Loucy (cell line): ENCODE results near the gene FOS.

ENCODE experiments used
- H2AFZ ChIP-seq: fragments of 200-600 bp; sonication (generic); 2 replicates; pipeline ENCODE4 v1.6.0; 2016; ENCODE audit warnings: antibody characterized with exemption, mild to moderate bottlenecking, low read length, moderate library complexity
- H3F3A ChIP-seq: fragments of 200-600 bp; 2 replicates; pipeline ENCODE4 v1.6.0; 2016; ENCODE audit warnings: antibody characterized with exemption, low read depth, mild to moderate bottlenecking
- H3K27me3 ChIP-seq: fragments of 200-600 bp; sonication (generic); 2 replicates; pipeline ENCODE4 v1.6.1; 2014; ENCODE audit warnings: low read length, mild to moderate bottlenecking; ENCODE audit not compliant: insufficient read depth, poor library complexity, severe bottlenecking
- H3K36me3 ChIP-seq: fragments of 200-600 bp; sonication (generic); 2 replicates; pipeline ENCODE4 v1.6.1; 2016; ENCODE audit warnings: low read length; ENCODE audit not compliant: insufficient read depth
- H3K4me1 ChIP-seq: fragments of 200-600 bp; sonication (generic); 2 replicates; pipeline ENCODE4 v1.5.1; 2014; ENCODE audit warnings: low read length, mild to moderate bottlenecking; ENCODE audit not compliant: insufficient read depth, poor library complexity, severe bottlenecking
- H3K4me2 ChIP-seq: fragments of 200-600 bp; sonication (generic); 2 replicates; pipeline ENCODE4 v1.6.0; 2014; ENCODE audit warnings: antibody characterized with exemption, low read length, low read depth, mild to moderate bottlenecking; ENCODE audit not compliant: poor library complexity, severe bottlenecking
- H3K4me3 ChIP-seq: fragments of 200-600 bp; sonication (generic); 2 replicates; pipeline ENCODE4 v1.5.1; 2014; ENCODE audit warnings: low read length, mild to moderate bottlenecking, mixed read lengths; ENCODE audit not compliant: poor library complexity, severe bottlenecking
- H3K79me2 ChIP-seq: fragments of 200-600 bp; sonication (generic); 2 replicates; pipeline ENCODE4 v1.6.1; 2014; ENCODE audit warnings: low read length; ENCODE audit not compliant: insufficient read depth
- H3K9ac ChIP-seq: fragments of 200-600 bp; sonication (generic); 2 replicates; pipeline ENCODE4 v1.6.0; 2014; ENCODE audit warnings: mild to moderate bottlenecking, low read depth, low read length, moderate library complexity; ENCODE audit not compliant: poor library complexity, severe bottlenecking
- H3K9me2 ChIP-seq: fragments of 200-600 bp; sonication (generic); replicated peaks from 2 replicates; pipeline ENCODE4 v1.6.1; 2016; ENCODE audit warnings: low read depth, low read length, mixed read lengths
- H3K9me3 ChIP-seq: fragments of 200-600 bp; sonication (generic); 2 replicates; pipeline ENCODE4 v1.6.1; 2014; ENCODE audit warnings: mild to moderate bottlenecking, antibody characterized with exemption, low read length, low read depth; ENCODE audit not compliant: insufficient read depth
- H4K20me1 ChIP-seq: fragments of 200-600 bp; sonication (generic); 2 replicates; pipeline ENCODE4 v1.6.0; 2014; ENCODE audit warnings: antibody characterized with exemption, low read length, mild to moderate bottlenecking; ENCODE audit not compliant: insufficient read depth, poor library complexity, severe bottlenecking
- EZH2phosphoT487 ChIP-seq: fragments of 200-600 bp; IDR thresholded peaks from 2 replicates; pipeline ENCODE4 v1.6.1; 2018; ENCODE audit warnings: antibody characterized with exemption, mild to moderate bottlenecking, moderate library complexity, borderline replicate concordance
- TF ChIP-seq, protein P1 (sequence below): fragments of 200-600 bp; sonication (generic); conservative IDR thresholded peaks from 2 replicates; pipeline ENCODE4 v1.5.1; 2014; ENCODE audit warnings: mild to moderate bottlenecking, antibody characterized with exemption, low read length

The FOS gene

DNA sequence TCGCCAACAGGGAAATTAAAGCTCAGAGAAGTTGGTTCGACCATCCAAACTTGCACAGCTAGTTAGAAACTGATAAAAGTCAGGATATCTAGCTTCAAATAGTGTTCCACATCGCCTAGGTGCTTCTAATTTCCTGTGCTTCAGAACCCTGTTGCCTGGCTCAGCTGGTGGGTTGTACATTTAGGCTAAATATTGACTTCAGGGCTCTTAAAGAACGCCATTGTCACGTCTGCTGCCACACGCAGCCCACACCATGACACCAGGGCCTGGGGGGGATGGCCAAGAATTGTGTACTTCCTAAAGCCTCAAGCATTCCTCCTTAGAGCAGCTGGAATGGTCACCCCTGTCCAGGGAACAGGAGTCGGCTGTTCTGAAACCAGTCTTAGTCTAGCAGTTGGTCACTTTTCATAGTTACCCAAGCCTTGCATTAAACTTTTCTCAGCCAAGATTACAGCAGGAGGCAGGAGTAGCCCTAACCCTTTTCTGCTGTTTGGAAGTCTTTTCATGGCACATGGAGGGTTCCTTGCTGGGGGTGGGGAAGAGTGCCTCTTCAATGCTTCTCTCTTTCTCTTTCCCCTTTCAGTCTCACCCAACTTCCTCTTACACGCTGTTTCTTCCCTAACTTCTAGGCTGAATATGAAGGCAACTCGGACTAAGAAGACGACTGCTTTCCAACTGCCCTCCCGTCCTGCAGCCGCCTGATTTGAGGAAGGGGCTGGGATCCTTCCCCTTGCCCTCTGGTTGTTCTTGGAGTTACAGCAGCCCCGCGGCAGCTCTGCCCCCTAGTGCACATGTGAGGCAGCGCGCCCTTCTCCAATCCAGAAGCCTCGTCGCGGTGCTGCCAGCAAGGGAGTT lies 17.1 kb downstream of the FOS start:
- no peaks in the 10 kb centered on the region for H3F3A ChIP-seq
- peak overlapping the region; percentile 48 for H3K9ac ChIP-seq
- H3K9me3 ChIP-seq, result no peaks in the 10 kb centered on the region
- no peaks in the 10 kb centered on the region for H4K20me1 ChIP-seq
- H3K4me2 ChIP-seq, result peak overlapping the region; percentile 87
- TF ChIP-seq EZH2phosphoT487, result no peak
- TF ChIP-seq, protein P1, sequence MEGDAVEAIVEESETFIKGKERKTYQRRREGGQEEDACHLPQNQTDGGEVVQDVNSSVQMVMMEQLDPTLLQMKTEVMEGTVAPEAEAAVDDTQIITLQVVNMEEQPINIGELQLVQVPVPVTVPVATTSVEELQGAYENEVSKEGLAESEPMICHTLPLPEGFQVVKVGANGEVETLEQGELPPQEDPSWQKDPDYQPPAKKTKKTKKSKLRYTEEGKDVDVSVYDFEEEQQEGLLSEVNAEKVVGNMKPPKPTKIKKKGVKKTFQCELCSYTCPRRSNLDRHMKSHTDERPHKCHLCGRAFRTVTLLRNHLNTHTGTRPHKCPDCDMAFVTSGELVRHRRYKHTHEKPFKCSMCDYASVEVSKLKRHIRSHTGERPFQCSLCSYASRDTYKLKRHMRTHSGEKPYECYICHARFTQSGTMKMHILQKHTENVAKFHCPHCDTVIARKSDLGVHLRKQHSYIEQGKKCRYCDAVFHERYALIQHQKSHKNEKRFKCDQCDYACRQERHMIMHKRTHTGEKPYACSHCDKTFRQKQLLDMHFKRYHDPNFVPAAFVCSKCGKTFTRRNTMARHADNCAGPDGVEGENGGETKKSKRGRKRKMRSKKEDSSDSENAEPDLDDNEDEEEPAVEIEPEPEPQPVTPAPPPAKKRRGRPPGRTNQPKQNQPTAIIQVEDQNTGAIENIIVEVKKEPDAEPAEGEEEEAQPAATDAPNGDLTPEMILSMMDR, result peak; percentile 99
- no peaks in the 10 kb centered on the region for H3K36me3 ChIP-seq
- H3K4me1 ChIP-seq, result peaks cover 18% of the 10 kb centered on the region
- H2AFZ ChIP-seq, result peak overlapping the region; percentile 91
- no peaks in the 10 kb centered on the region for H3K9me2 ChIP-seq
- no peaks in the 10 kb centered on the region for H3K79me2 ChIP-seq
- no peaks in the 10 kb centered on the region for H3K27me3 ChIP-seq
- H3K4me3 ChIP-seq, result peak overlapping the region; percentile 85

DNA sequence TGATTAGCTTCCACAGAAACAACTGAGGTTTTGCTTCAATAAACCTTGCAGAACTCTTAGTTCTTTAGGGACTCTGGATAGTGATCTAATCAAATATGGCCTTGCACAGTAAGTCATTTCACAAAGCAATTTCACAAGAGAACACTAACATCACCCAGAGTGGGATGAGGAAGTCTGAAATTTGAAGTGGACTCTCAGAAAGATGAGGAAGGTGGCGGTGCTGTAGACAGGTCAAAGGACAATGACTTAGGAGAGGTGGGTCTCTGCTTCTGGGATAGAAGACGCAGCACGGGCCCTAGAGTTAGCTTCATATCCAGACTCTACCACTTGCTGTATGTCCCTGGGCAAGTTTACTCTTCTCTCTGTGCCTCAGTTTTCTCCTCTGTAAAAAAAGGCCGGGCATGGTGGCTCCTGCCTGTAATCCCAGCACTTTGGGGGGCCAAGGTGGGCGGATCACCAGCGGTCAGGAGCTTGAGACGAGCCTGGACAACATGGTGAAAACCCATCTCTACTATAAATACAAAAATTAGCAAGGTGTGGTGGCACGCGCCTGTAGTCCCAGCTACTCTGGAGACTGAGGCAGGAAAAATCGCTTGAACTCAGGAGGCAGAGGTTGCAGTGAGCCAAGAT lies 18.9 kb downstream of the FOS start:
- Histone ChIP-seq H3K79me2 (no peaks in the 10 kb centered on the region), H3K36me3 (no peaks in the 10 kb centered on the region), H3K9me2 (no peaks in the 10 kb centered on the region), H3K4me3 (no peak overlapping the region), H3K27me3 (no peaks in the 10 kb centered on the region), H2AFZ (no peak overlapping the region), H3F3A (no peaks in the 10 kb centered on the region), H3K9me3 (no peaks in the 10 kb centered on the region), H3K9ac (no peak overlapping the region), H3K4me2 (no peak overlapping the region), H3K4me1 (peaks cover 25% of the 10 kb centered on the region), H4K20me1 (no peaks in the 10 kb centered on the region)
- TF ChIP-seq EZH2phosphoT487, result no peak
- TF ChIP-seq, protein P1, result no peak

DNA sequence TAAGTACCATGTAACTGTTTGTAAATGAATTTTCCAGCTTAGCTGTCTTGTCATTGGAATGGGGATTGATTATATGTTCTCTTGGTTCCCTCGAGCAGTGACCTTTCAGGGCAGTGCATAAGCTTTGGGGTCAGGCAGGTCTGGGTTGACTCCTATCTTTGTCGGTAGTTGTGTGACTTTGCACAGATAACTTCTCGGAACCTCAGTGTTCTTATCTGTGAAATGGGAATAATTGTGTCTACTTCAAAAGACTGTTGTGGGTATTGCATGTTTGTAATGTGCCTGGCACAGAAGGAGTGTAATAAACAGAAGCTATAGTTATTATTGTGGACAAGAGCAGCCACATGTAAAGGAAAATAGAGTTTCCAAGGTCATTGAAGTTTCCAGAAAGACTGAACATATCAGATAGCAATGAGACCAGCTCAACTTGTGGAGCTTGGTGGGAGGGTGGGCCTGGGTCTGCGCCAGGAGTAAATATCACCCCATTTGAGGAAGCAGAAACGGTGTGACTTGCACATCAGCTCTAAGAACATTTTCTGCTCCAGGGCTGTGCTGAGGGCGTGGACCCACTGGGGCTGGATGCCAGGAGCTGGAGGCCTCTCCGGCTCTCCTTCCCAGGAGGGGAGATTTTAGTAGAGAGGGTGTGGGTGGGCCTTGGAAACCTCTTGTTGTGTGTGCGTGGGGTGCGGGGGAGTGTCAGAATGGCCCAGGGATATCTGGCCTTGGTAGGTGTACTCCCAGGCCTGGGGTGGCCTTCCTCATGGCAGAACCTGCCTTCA lies 19.7 kb downstream of the FOS start:
- Histone ChIP-seq H4K20me1 (no peaks in the 10 kb centered on the region), H3K4me3 (no peak overlapping the region), H3K9me3 (no peaks in the 10 kb centered on the region), H3K9ac (no peak overlapping the region), H3K27me3 (no peaks in the 10 kb centered on the region), H3K4me2 (no peak overlapping the region), H3K4me1 (peaks cover 25% of the 10 kb centered on the region), H3F3A (no peaks in the 10 kb centered on the region), H2AFZ (no peak overlapping the region), H3K79me2 (no peaks in the 10 kb centered on the region), H3K9me2 (no peaks in the 10 kb centered on the region), H3K36me3 (no peaks in the 10 kb centered on the region)
- TF ChIP-seq, protein P1, result no peak
- TF ChIP-seq EZH2phosphoT487, result no peak
